ENCODE measurements around the gene SYAP1. TPM values are rescaled to one million over a fixed set of nuclear protein-coding genes. Genes with fewer than 3 reads are reported as not detected.

The SYAP1 gene
- total and polyA plus RNA-seq, 2 of the 8 experiments (the other 6 are each of a cell fraction or from before 2014, with no cell fraction given) = 2.9 to 20.3 TPM

GRCh38 chrX:16807976-16808542 lies 88.6 kb downstream of the SYAP1 start:
- Histone ChIP-seq H3K4me1 (replicated peaks in 1 of 4; ENCODE audit: control insufficient read depth in 3 of 4, insufficient read depth in 4 of 4, low read length in 3 of 4) (no peaks in the 10 kb centered on the region; a peak in 2 of 7 replicates), H3K27ac (ENCODE audit: low read depth, low read length) (no peak overlapping the region), H3K4me3 (ENCODE audit: extremely low read depth in 1 of 4, insufficient read depth in 2 of 4, low read depth in 3 of 4, low read length in 4 of 4) (no peak overlapping the region), H4K5ac (ENCODE audit: insufficient read length, low read depth, low read length) (no peak overlapping the region), H3K56ac (replicated peaks; ENCODE audit: insufficient read length, low read depth, low read length) (no peak overlapping the region), H3K14ac (ENCODE audit: insufficient read length) (no peak overlapping the region), H2AFZ (ENCODE audit: low read length) (no peak overlapping the region), H3K79me1 (ENCODE audit: low read depth, low read length) (no peaks in the 10 kb centered on the region), H3K23me2 (ENCODE audit: low read depth, low read length) (no peaks in the 10 kb centered on the region), H3K18ac (ENCODE audit: extremely low read depth, low read length) (no peak overlapping the region), H2BK15ac (ENCODE audit: low read length) (no peak overlapping the region), H3K9ac (replicated peaks in 1 of 4; ENCODE audit: extremely low read depth in 1 of 4, low read depth in 3 of 4, low read length in 3 of 4) (no peak overlapping the region), H3K36me3 (ENCODE audit: control insufficient read depth in 2 of 4, insufficient read depth in 4 of 4, low read length in 3 of 4) (peaks cover 0 to 12% (median under 1%) of the 10 kb centered on the region in 4 experiments; a peak in 2 of 8 replicates), H2AK5ac (ENCODE audit: low read depth, low read length) (no peak overlapping the region), H2BK12ac (ENCODE audit: low read depth, low read length) (no peak overlapping the region), H3K4ac (replicated peaks; ENCODE audit: insufficient read length, low read depth, low read length) (no peak overlapping the region), H4K20me1 (replicated peaks in 1 of 2; ENCODE audit: control insufficient read depth in 1 of 2, insufficient read depth in 2 of 2, low read length in 2 of 2) (peaks cover 0 to 2% of the 10 kb centered on the region in 2 experiments), H2BK20ac (ENCODE audit: low read length) (no peak overlapping the region), H2BK5ac (ENCODE audit: low read depth, low read length) (no peak overlapping the region), H4K8ac (ENCODE audit: extremely low read depth, insufficient read depth, low read length) (no peak overlapping the region), H3K4me2 (ENCODE audit: insufficient read depth in 1 of 2, low read depth in 2 of 2, low read length in 2 of 2) (no peak overlapping the region), H3K23ac (ENCODE audit: insufficient read length) (no peak overlapping the region), H3K79me2 (ENCODE audit: control insufficient read depth in 1 of 2, insufficient read depth in 2 of 2, low read length in 2 of 2) (peaks cover 0 to 73% of the 10 kb centered on the region in 2 experiments; a peak in 2 of 4 replicates), H2BK120ac (replicated peaks; ENCODE audit: low read depth, low read length) (no peak overlapping the region), H3K9me3 (ENCODE audit: insufficient read depth in 2 of 2, low read depth in 1 of 2, low read length in 1 of 2) (no peaks in the 10 kb centered on the region), H4K91ac (replicated peaks; ENCODE audit: insufficient read length, low read length) (no peak overlapping the region), H3K27me3 (replicated peaks in 1 of 4; ENCODE audit: control insufficient read depth in 3 of 4, extremely low read depth in 1 of 4, insufficient read depth in 3 of 4, low read length in 3 of 4) (no peaks in the 10 kb centered on the region)
- DNase-seq (ENCODE audit: low read depth in 1 of 2, low spot score in 2 of 2) (no peak), FAIRE-seq (no peak)
- POLR2A ChIA-PET (ENCODE audit: partially characterized antibody) = interaction anchor here (0.7 to 2.1 kb wide), 5 partner anchors 12 to 51 kb away, joined by 3 to 6 read pairs (median 6); no protein-coding TSS in a partner anchor
- CTCF ChIA-PET (ENCODE audit: partially characterized antibody) = interaction anchor here (0.6 to 1.9 kb wide), 15 partner anchors 9 to 88 kb away, joined by 3 to 8 read pairs (median 4); partner anchors contain the start of gene SYAP1
- peak; percentile 94 for TF ChIP-seq CEBPB (IDR thresholded peaks at IDR 0.05; ENCODE audit: low read depth, low read length)
- TF ChIP-seq, protein P1, sequence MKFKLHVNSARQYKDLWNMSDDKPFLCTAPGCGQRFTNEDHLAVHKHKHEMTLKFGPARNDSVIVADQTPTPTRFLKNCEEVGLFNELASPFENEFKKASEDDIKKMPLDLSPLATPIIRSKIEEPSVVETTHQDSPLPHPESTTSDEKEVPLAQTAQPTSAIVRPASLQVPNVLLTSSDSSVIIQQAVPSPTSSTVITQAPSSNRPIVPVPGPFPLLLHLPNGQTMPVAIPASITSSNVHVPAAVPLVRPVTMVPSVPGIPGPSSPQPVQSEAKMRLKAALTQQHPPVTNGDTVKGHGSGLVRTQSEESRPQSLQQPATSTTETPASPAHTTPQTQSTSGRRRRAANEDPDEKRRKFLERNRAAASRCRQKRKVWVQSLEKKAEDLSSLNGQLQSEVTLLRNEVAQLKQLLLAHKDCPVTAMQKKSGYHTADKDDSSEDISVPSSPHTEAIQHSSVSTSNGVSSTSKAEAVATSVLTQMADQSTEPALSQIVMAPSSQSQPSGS (IDR thresholded peaks at IDR 0.05; ENCODE audit: low read length) = no peak
- no peak for TF ChIP-seq SP4 (IDR thresholded peaks at IDR 0.05; ENCODE audit: low read length)
- 76% methylated on average over 4 of the region's 4 CpGs; no CpG with 5 or more reads in 1 of the 2 experiments for WGBS, 2 experiments (ENCODE audit: extremely low coverage in 1 of 2, insufficient coverage in 1 of 2, insufficient read length in 1 of 2, insufficient replicate concordance in 2 of 2, low coverage in 1 of 2, low lambda C conversion rate in 2 of 2, missing lambda C conversion rate in 1 of 2)
